Measurements from ENCODE around the gene CYB5D1. TPM values are rescaled to one million over a fixed set of nuclear protein-coding genes. Genes with fewer than 3 reads are reported as not detected.

CYB5D1 gene
- total RNA-seq, 1 donor from 2014 or later = 24.2 TPM

- intact Hi-C loops (cut with DNase I) = loop anchor here (10.0 kb wide), 1 partner anchor 827 kb away; the partner anchor contains the start of gene RNASEK
- DNase-seq (peak; percentile 94), ATAC-seq (ENCODE audit: poor library complexity) (peak; percentile 78)
Measured at GRCh38 chr17:7841915-7842379, 15.9 kb upstream of the CYB5D1 start.

DNA sequence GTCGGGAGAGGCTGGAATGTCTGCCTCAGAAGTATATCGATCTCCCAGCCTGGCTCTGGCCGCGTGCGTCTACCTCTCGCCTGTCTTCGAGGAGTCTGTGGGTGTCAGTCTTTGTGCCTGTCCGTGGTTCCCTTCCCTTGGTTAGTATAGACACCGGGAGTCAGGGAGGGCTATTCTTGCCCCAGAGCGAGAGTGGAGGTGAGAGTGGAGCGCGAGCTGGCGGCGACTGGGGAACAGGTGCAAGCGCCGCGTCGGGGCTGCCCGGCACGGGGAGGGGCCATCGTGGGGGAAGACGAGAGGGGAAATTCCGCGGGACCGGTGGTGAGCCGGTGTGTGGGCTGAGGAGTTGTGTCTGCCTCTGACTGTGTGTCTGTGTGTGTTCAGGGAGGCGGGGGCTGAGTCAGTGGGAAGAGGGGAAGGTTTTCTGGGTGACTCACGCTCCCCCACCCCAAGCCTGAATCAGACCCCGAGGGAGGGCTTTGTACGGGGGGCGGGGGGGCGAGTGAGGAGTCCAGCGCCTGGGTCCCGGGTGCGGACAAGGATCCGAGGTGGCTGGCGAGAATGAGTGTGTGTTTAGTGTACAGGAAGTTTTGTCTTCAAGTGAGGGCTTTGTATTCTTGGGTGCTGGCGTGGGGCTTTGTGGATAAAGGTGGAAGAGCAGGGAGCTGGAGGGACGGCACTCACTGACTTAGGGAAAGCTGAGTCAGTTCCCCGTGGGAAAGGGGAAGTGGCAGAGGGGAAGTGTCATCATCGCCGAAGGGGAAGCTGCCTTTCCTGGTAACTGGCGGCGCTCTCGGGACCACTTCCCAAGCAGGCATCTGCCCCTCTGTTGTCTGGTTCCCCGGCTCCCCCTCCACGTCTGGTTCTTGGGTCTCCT, 15.2 kb upstream of the CYB5D1 start:
- ATAC-seq (ENCODE audit: poor library complexity) (peak; percentile 14), DNase-seq (peak; percentile 85)
- intact Hi-C loops (cut with DNase I) = loop anchor here (1.0 to 10.0 kb wide), 2 partner anchors 15 to 828 kb away; partner anchors contain the start of genes NAA38 and RNASEK

GRCh38 chr17:7843257-7843535, 14.6 kb upstream of the CYB5D1 start:
- intact Hi-C loops (cut with DNase I) = loop anchor here (1.0 to 10.0 kb wide), 2 partner anchors 14 to 828 kb away; partner anchors contain the start of genes NAA38 and RNASEK
- no peak for DNase-seq
- ATAC-seq (ENCODE audit: poor library complexity) = no peak

GRCh38 chr17:7843536-7844291, 14.1 kb upstream of the CYB5D1 start:
- ATAC-seq (ENCODE audit: poor library complexity) (peak; percentile 35), DNase-seq (peak; percentile 88)
- intact Hi-C loops (cut with DNase I) = loop anchor here (1.0 to 10.0 kb wide), 2 partner anchors 14 to 829 kb away; partner anchors contain the start of genes NAA38 and RNASEK

DNA sequence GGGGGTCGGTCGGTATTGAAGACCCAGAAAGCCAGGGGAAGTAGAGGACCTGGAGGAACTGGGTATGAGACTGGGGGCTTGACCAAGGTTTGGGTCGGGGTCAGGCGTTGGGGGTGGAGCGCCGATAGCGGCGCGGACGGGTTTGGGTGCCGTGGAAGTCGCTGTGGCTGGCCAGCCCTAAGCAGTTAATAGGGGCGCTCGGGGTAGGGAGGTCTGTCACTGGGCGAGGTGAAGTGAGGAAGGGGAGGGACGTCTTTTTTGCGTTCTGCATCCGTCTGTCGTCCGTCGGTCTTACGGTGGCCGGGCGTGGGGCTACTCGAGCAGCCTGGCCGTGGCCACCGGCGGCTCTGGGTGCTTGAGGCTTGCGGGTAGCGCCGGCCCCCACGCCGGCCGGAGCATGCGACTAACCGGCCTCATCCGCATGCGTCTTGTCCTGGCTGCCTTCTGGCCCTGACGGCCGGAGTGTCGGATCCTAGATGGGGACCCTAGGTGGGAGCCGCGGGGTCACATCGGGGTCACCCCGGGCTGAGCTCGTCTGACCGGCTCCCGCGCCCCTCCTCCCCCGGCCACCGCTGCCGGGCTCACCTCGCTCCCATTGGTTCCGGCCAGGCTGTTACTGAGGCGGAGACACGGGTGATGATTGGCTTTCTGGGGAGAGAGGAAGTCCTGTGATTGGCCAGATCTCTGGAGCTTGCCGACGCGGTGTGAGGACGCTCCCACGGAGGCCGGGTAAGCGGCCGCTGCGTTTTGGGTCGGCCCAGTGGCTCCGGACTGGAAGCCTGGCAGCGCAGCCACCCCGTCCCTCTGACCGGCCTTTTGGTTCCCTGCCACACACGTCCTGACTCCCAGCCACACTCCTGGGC, 13.3 kb upstream of the CYB5D1 start:
- DNase-seq (peak; percentile 93), ATAC-seq (ENCODE audit: poor library complexity) (peak; percentile 74)
- intact Hi-C loops (cut with DNase I) = loop anchor here (10.0 kb wide), 1 partner anchor 830 kb away; the partner anchor contains the start of gene RNASEK

DNA sequence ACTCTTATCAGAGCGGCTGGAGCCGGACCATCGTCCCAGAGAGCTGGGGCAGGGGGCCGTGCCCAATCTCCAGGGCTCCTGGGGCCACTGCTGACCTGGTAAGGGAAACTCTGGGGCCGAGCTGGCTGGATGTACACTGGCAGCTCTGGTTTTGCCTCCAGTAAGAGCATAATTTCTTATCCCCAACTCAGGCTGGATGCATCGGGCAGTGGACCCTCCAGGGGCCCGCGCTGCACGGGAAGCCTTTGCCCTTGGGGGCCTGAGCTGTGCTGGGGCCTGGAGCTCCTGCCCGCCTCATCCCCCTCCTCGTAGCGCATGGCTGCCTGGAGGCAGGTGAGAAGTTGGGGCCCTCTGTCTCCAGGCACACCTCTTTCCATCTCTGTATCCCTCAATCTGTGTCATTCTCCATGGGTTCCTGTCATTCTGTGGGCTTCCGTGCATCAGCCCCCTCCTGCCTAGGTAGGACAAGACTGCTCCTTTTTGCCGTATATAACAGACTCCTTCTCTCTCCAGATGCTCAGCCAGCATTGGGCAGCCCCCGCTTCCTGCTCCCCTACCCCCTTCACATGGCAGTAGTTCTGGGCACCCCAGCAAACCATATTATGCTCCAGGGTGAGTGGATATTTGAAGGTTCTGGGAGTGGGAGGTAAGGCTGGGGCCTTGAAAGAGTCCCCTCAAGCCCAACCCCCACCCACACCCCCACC, 12.3 kb upstream of the CYB5D1 start:
- intact Hi-C loops (cut with DNase I) = loop anchor here (10.0 kb wide), 1 partner anchor 831 kb away; the partner anchor contains the start of gene RNASEK
- DNase-seq (no peak), ATAC-seq (ENCODE audit: poor library complexity) (no peak)

DNA sequence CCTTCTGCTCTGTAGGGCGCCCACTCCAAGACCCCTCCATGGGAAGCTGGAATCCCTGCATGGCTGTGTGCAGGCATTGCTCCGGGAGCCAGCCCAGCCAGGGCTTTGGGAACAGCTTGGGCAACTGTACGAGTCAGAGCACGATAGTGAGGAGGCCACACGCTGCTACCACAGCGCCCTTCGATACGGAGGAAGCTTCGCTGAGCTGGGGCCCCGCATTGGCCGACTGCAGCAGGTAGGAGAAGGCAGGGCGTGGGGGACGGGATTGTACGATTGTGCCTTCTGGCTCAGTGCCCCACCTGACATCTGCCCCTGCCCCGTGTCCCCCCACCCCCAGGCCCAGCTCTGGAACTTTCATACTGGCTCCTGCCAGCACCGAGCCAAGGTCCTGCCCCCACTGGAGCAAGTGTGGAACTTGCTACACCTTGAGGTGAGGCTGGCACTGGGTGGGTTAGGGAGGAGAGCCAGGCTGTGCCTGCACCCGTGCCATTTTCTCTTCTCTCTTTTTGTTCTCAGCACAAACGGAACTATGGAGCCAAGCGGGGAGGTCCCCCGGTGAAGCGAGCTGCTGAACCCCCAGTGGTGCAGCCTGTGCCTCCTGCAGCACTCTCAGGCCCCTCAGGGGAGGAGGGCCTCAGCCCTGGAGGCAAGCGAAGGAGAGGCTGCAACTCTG, 11.6 kb upstream of the CYB5D1 start:
- no peak for ATAC-seq (ENCODE audit: poor library complexity)
- intact Hi-C loops (cut with DNase I) = loop anchor here (10.0 kb wide), 1 partner anchor 831 kb away; the partner anchor contains the start of gene RNASEK
- DNase-seq = no peak

DNA sequence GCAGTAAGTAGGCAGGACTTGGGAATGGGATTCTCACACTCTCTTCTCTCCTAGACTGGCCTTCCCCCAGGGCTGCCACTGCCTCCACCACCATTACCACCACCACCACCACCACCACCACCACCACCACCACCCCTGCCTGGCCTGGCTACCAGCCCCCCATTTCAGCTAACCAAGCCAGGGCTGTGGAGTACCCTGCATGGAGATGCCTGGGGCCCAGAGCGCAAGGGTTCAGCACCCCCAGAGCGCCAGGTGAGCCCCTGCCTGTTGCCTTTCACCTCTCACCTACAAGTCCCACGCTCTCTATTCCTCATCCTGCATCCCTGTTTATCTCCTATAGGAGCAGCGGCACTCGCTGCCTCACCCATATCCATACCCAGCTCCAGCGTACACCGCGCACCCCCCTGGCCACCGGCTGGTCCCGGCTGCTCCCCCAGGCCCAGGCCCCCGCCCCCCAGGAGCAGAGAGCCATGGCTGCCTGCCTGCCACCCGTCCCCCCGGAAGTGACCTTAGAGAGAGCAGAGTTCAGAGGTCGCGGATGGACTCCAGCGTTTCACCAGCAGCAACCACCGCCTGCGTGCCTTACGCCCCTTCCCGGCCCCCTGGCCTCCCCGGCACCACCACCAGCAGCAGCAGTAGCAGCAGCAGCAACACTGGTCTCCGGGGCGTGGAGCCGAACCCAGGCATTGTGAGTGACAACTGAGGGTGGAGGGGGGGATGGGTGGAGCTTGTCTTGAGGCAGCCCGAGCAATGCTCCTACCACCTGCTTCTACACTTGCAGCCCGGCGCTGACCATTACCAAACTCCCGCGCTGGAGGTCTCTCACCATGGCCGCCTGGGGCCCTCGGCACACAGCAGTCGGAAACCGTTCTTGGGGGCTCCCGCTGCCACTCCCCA, 10.8 kb upstream of the CYB5D1 start:
- no peak for ATAC-seq (ENCODE audit: poor library complexity)
- no peak for DNase-seq
- intact Hi-C loops (cut with DNase I) = loop anchor here (10.0 kb wide), 1 partner anchor 832 kb away; the partner anchor contains the start of gene RNASEK

GRCh38 chr17:7848131-7848579, 9.6 kb upstream of the CYB5D1 start:
- intact Hi-C loops (cut with DNase I) = loop anchor here (10.0 kb wide), 1 partner anchor 833 kb away; the partner anchor contains the start of gene RNASEK
- no peak for DNase-seq
- ATAC-seq (ENCODE audit: poor library complexity) = no peak

DNA sequence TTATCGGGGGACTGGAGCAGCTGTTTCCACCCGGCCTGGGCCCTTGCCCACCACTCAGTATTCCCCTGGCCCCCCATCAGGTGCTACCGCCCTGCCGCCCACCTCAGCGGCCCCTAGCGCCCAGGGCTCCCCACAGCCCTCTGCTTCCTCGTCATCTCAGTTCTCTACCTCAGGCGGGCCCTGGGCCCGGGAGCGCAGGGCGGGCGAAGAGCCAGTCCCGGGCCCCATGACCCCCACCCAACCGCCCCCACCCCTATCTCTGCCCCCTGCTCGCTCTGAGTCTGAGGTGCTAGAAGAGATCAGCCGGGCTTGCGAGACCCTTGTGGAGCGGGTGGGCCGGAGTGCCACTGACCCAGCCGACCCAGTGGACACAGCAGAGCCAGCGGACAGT, 9.1 kb upstream of the CYB5D1 start:
- intact Hi-C loops (cut with DNase I) = loop anchor here (10.0 kb wide), 1 partner anchor 834 kb away; the partner anchor contains the start of gene RNASEK
- DNase-seq = no peak
- no peak for ATAC-seq (ENCODE audit: poor library complexity)

DNA sequence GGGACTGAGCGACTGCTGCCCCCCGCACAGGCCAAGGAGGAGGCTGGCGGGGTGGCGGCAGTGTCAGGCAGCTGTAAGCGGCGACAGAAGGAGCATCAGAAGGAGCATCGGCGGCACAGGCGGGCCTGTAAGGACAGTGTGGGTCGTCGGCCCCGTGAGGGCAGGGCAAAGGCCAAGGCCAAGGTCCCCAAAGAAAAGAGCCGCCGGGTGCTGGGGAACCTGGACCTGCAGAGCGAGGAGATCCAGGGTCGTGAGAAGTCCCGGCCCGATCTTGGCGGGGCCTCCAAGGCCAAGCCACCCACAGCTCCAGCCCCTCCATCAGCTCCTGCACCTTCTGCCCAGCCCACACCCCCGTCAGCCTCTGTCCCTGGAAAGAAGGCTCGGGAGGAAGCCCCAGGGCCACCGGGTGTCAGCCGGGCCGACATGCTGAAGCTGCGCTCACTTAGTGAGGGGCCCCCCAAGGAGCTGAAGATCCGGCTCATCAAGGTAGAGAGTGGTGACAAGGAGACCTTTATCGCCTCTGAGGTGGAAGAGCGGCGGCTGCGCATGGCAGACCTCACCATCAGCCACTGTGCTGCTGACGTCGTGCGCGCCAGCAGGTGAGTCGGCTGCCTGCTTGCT, 8.6 kb upstream of the CYB5D1 start:
- DNase-seq (no peak), ATAC-seq (ENCODE audit: poor library complexity) (no peak)
- intact Hi-C loops (cut with DNase I) = loop anchor here (10.0 kb wide), 1 partner anchor 834 kb away; the partner anchor contains the start of gene RNASEK

DNA sequence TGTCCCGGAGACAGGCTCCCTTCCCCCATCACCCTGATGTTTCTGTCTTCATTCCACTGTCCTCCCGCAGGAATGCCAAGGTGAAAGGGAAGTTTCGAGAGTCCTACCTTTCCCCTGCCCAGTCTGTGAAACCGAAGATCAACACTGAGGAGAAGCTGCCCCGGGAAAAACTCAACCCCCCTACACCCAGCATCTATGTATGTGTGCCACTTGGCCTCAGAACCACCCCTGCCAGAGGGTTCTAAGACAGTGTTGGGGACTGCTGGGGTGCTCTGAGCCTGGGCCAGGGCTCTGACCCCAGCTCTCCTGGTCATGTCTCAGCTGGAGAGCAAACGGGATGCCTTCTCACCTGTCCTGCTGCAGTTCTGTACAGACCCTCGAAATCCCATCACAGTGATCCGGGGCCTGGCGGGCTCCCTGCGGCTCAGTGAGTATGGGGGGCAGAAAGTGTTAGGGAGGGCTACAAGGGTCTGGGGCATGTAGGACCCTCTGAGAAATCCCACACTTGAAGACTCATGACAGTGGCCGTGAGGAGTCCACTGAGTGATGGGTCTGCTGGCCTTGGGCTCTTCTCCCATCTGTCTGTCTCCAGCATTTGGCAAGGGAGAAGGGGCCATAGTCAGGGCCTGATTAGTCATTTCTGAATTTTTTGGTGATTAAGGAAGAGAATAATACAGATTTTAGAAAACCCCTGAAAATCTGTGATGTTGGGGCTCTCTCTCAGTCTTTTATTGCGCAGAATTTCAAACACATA, 7.9 kb upstream of the CYB5D1 start:
- intact Hi-C loops (cut with DNase I) = loop anchor here (10.0 kb wide), 1 partner anchor 835 kb away; the partner anchor contains the start of gene RNASEK
- ATAC-seq (ENCODE audit: poor library complexity) (no peak), DNase-seq (no peak)

GRCh38 chr17:7850701-7851437, 6.9 kb upstream of the CYB5D1 start:
- no peak for ATAC-seq (ENCODE audit: poor library complexity)
- intact Hi-C loops (cut with DNase I) = no loop called here
- DNase-seq = no peak

Measured in Right ventricle myocardium superior (tissue), 1 donor.